C4-2B (cell line): Measurements from ENCODE around the gene DLGAP1.

Source experiments
- CTCF ChIP-seq: fragments of 450-650 bp; conservative IDR thresholded peaks from 2 replicates; pipeline ENCODE4 v1.5.1; 2017; ENCODE audit warnings: mild to moderate bottlenecking
- ZFX ChIP-seq: fragments of 450-650 bp; IDR thresholded peaks from 2 replicates; pipeline ENCODE4 v1.6.1; 2017

DNA sequence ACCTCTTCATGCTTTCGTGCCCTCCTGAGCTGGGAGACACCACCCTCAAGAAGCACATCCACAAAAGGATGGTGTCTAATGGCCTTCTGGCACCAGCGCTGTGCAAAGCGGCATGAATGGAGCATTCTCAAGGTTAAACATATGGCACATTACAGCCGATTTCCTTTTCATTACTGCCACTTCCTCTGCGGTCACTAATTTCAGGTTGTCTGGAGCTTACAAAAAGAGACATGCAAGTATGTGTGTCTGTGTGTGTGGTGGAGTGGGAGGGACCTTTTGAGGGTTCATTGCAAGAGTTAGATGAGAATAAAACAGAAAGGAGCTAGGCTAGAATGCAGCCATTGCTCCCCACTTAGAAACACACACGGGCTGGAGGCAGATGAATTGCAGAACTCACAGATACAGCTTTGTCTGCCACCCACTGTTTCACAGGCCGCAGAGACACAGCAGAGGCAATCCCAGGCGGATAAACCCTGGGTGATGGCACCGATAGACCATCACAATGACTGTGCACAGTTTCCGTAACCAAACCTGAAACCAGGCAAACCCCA lies 929.2 kb downstream of the DLGAP1 start:
- TF ChIP-seq CTCF: no peak
- TF ChIP-seq ZFX: no peak
